Kidney tubule cell (primary cell): ENCODE results near the gene AGAP9.
"Not testable (repeated sequence)": the region's sequence is repeated elsewhere in the genome, so short reads cannot be mapped to it uniquely, and the experiment has no call there.

Experiments used
- DNase-seq: peaks from one replicate; pipeline ENCODE4 v3.0.0-alpha.2; 2018; ENCODE audit warnings: low spot score

AGAP9 gene

GRCh38 chr10:47485943-47486342, 37.5 kb downstream of the AGAP9 start:
- peak; percentile 32 for DNase-seq

GRCh38 chr10:47484786-47485185, 38.7 kb downstream of the AGAP9 start:
- DNase-seq = not testable (repeated sequence)

- not testable (repeated sequence) for DNase-seq
Observed at GRCh38 chr10:47483923-47484322, 39.5 kb downstream of the AGAP9 start, which contains the start of gene ANXA8. TSS of gene ANXA8 (minus strand) at chr10:47484115. CDS start at chr10:47483933, 182 bp downstream.

- not testable (repeated sequence) for DNase-seq
Observed at GRCh38 chr10:47482367-47482766, 41.1 kb downstream of the AGAP9 start.

- peak; percentile 52 for DNase-seq
Observed at GRCh38 chr10:47481768-47482181, 41.7 kb downstream of the AGAP9 start.

- DNase-seq = peak; percentile 93
Observed at GRCh38 chr10:47481182-47481766, 42.2 kb downstream of the AGAP9 start.

GRCh38 chr10:47480133-47480532, 43.3 kb downstream of the AGAP9 start:
- DNase-seq = not testable (repeated sequence)

GRCh38 chr10:47478114-47478513, 45.3 kb downstream of the AGAP9 start:
- DNase-seq = not testable (repeated sequence)

GRCh38 chr10:47477078-47477477, 46.4 kb downstream of the AGAP9 start:
- not testable (repeated sequence) for DNase-seq

- DNase-seq = not testable (repeated sequence)
Observed at GRCh38 chr10:47475101-47475500, 48.3 kb downstream of the AGAP9 start.

GRCh38 chr10:47473516-47473915, 49.9 kb downstream of the AGAP9 start:
- DNase-seq = not testable (repeated sequence)

GRCh38 chr10:47472647-47473046, 50.8 kb downstream of the AGAP9 start:
- not testable (repeated sequence) for DNase-seq

- not testable (repeated sequence) for DNase-seq
Observed at GRCh38 chr10:47472072-47472471, 51.4 kb downstream of the AGAP9 start.

- DNase-seq = not testable (repeated sequence)
Observed at GRCh38 chr10:47468731-47469528, 54.5 kb downstream of the AGAP9 start.

GRCh38 chr10:47467957-47468356, 55.5 kb downstream of the AGAP9 start:
- not testable (repeated sequence) for DNase-seq

GRCh38 chr10:47467458-47467857, 56.0 kb downstream of the AGAP9 start:
- DNase-seq = not testable (repeated sequence)

GRCh38 chr10:47465216-47465917, 58.1 kb downstream of the AGAP9 start:
- DNase-seq = not testable (repeated sequence)

- not testable (repeated sequence) for DNase-seq
Observed at GRCh38 chr10:47462577-47463358, 60.7 kb downstream of the AGAP9 start.

- peak; percentile 67 for DNase-seq
Observed at GRCh38 chr10:47461261-47461687, 62.2 kb downstream of the AGAP9 start.

- DNase-seq = peak; percentile 75
Observed at GRCh38 chr10:47458466-47459154, 64.8 kb downstream of the AGAP9 start.

GRCh38 chr10:47457826-47458225, 65.6 kb downstream of the AGAP9 start:
- no peak for DNase-seq
